ENCODE measurements around the gene MZF1. TPM values are rescaled to one million over a fixed set of nuclear protein-coding genes. Genes with fewer than 3 reads are reported as not detected.
A peak's percentile ranks its signal among the peaks of the same experiment; 100 is the strongest.

Gene MZF1
- total RNA-seq, 1 experiment from 2014 or later, result 20.3 TPM

GRCh38 chr19:58522709-58523108 lies 50.4 kb downstream of the MZF1 start:
- intact Hi-C loops (cut with micrococcal nuclease; ENCODE audit: unreplicated experiment), result no loop called here
- CTCF ChIA-PET, result no interaction called here
- H3K27ac ChIP-seq (ENCODE audit: low read depth, low read length, poor library complexity, severe bottlenecking), result no peak overlapping the region
- H3K36me3 ChIP-seq (ENCODE audit: insufficient read depth, low read length, poor library complexity, severe bottlenecking), result no peaks in the 10 kb centered on the region
- no peaks in the 10 kb centered on the region for H3K27me3 ChIP-seq (replicated peaks; ENCODE audit: insufficient read depth, low read depth, low read length, poor library complexity)
- no peak for DNase-seq (ENCODE audit: low spot score)
- no peaks in the 10 kb centered on the region for H3K9me3 ChIP-seq (ENCODE audit: low read depth, low read length, poor library complexity, severe bottlenecking)
- H3K4me3 ChIP-seq (ENCODE audit: low read depth, low read length, poor library complexity, severe bottlenecking), result no peak overlapping the region
- peaks cover 8% of the 10 kb centered on the region for H3K4me1 ChIP-seq (ENCODE audit: insufficient read depth, low read length, poor library complexity, severe bottlenecking)
- POLR2A ChIA-PET (ENCODE audit: low non-redundant PET), result interaction anchor here (0.7 kb wide), 1 partner anchor 50 kb away, joined by 18 read pairs; no protein-coding TSS in a partner anchor
- no peak for TF ChIP-seq CTCF (conservative IDR thresholded peaks at IDR 0.05; ENCODE audit: low read depth, low read length)
- no peak for TF ChIP-seq EZH2 (IDR thresholded peaks at IDR 0.05; ENCODE audit: borderline replicate concordance, low read depth, low read length, poor library complexity, severe bottlenecking)
- no TSS peak for BruUV-seq (replicated peaks)

- TF ChIP-seq EZH2 (IDR thresholded peaks at IDR 0.05; ENCODE audit: borderline replicate concordance, low read depth, low read length, poor library complexity, severe bottlenecking) (no peak), CTCF (conservative IDR thresholded peaks at IDR 0.05; ENCODE audit: low read depth, low read length) (no peak)
- POLR2A ChIA-PET (ENCODE audit: low non-redundant PET), result interaction anchor here (0.6 kb wide), 1 partner anchor 33 kb away, joined by 6 read pairs; no protein-coding TSS in a partner anchor
- H3K4me3 ChIP-seq (ENCODE audit: low read depth, low read length, poor library complexity, severe bottlenecking), result no peak overlapping the region
- H3K27ac ChIP-seq (ENCODE audit: low read depth, low read length, poor library complexity, severe bottlenecking), result no peak overlapping the region
- BruUV-seq (replicated peaks), result no TSS peak
- H3K27me3 ChIP-seq (replicated peaks; ENCODE audit: insufficient read depth, low read depth, low read length, poor library complexity), result no peaks in the 10 kb centered on the region
- no peaks in the 10 kb centered on the region for H3K9me3 ChIP-seq (ENCODE audit: low read depth, low read length, poor library complexity, severe bottlenecking)
- peaks cover 12% of the 10 kb centered on the region for H3K4me1 ChIP-seq (ENCODE audit: insufficient read depth, low read length, poor library complexity, severe bottlenecking)
- no peak for DNase-seq (ENCODE audit: low spot score)
- H3K36me3 ChIP-seq (ENCODE audit: insufficient read depth, low read length, poor library complexity, severe bottlenecking), result peaks cover 4% of the 10 kb centered on the region
- intact Hi-C loops (cut with micrococcal nuclease; ENCODE audit: unreplicated experiment), result no loop called here
- CTCF ChIA-PET, result no interaction called here
Observed at GRCh38 chr19:58521651-58522050, 51.5 kb downstream of the MZF1 start.

- ChIA-PET POLR2A (ENCODE audit: low non-redundant PET) (interaction anchor here (0.8 kb wide), 1 partner anchor 11 kb away, joined by 5 read pairs; no protein-coding TSS in a partner anchor), CTCF (interaction anchor here (1.0 to 2.1 kb wide), 3 partner anchors 8 to 24 kb away, joined by 3 to 9 read pairs (median 5); partner anchors contain the start of gene TRIM28)
- H3K36me3 ChIP-seq (ENCODE audit: insufficient read depth, low read length, poor library complexity, severe bottlenecking), result peaks cover 11% of the 10 kb centered on the region
- H3K27ac ChIP-seq (ENCODE audit: low read depth, low read length, poor library complexity, severe bottlenecking), result peak overlapping the region; percentile 97
- BruUV-seq (replicated peaks), result TSS peak; percentile 88
- no peak for DNase-seq (ENCODE audit: low spot score)
- peaks cover 19% of the 10 kb centered on the region for H3K4me1 ChIP-seq (ENCODE audit: insufficient read depth, low read length, poor library complexity, severe bottlenecking)
- intact Hi-C loops (cut with micrococcal nuclease; ENCODE audit: unreplicated experiment), result no loop called here
- H3K27me3 ChIP-seq (replicated peaks; ENCODE audit: insufficient read depth, low read depth, low read length, poor library complexity), result no peaks in the 10 kb centered on the region
- no peak for TF ChIP-seq EZH2 (IDR thresholded peaks at IDR 0.05; ENCODE audit: borderline replicate concordance, low read depth, low read length, poor library complexity, severe bottlenecking)
- no peak for TF ChIP-seq CTCF (conservative IDR thresholded peaks at IDR 0.05; ENCODE audit: low read depth, low read length)
- peak overlapping the region; percentile 86 for H3K4me3 ChIP-seq (ENCODE audit: low read depth, low read length, poor library complexity, severe bottlenecking)
- H3K9me3 ChIP-seq (ENCODE audit: low read depth, low read length, poor library complexity, severe bottlenecking), result no peaks in the 10 kb centered on the region
Observed at GRCh38 chr19:58520257-58520599, 52.9 kb downstream of the MZF1 start.
